A673 (cell line): ENCODE data around the gene NDOR1. TPM values are rescaled to one million over a fixed set of nuclear protein-coding genes. Genes with fewer than 3 reads are reported as not detected.

ENCODE experiments used
- BruUV-seq: library from RNA; stranded (reverse); fragments of 400-500 nt; replicated peaks from 2 replicates; lab custom pipeline; 2021; lab: Mats Ljungman, UMichigan
- CTCF ChIA-PET: fragments of 300-600 bp; sonication (Branson Sonifier 250); formaldehyde crosslinking; loops from one replicate; lab custom pipeline; 2022; ENCODE audit warnings: antibody characterized with exemption; lab: Charles Lee
- POLR2A ChIA-PET: fragments of 300-600 bp; sonication (Branson Sonifier 250); formaldehyde crosslinking; loops from one replicate; lab custom pipeline; 2022; ENCODE audit warnings: antibody characterized with exemption; ENCODE audit not compliant: low non-redundant PET; lab: Charles Lee
- DNase-seq: peaks from one replicate; pipeline ENCODE4 v3.0.0-alpha.2; 2015; ENCODE audit warnings: low spot score
- H3K27ac ChIP-seq: fragments of 200-600 bp; sonication (generic); 2 replicates; pipeline ENCODE4 v1.5.1; 2016; ENCODE audit warnings: mixed run types, low read depth, mild to moderate bottlenecking, mixed read lengths, antibody characterized with exemption, low read length; ENCODE audit not compliant: poor library complexity, severe bottlenecking
- H3K27me3 ChIP-seq: fragments of 200-600 bp; sonication (generic); replicated peaks from 2 replicates; pipeline ENCODE4 v1.6.1; 2017; ENCODE audit warnings: mixed run types, low read depth, mild to moderate bottlenecking, mixed read lengths, antibody characterized with exemption, low read length; ENCODE audit not compliant: insufficient read depth, poor library complexity
- H3K36me3 ChIP-seq: fragments of 200-600 bp; sonication (generic); 2 replicates; pipeline ENCODE4 v1.6.1; 2016; ENCODE audit warnings: mixed run types, mild to moderate bottlenecking, mixed read lengths, antibody characterized with exemption, low read length; ENCODE audit not compliant: insufficient read depth, poor library complexity, severe bottlenecking
- H3K4me1 ChIP-seq: fragments of 200-600 bp; sonication (generic); 2 replicates; pipeline ENCODE4 v1.6.1; 2017; ENCODE audit warnings: mixed run types, mild to moderate bottlenecking, mixed read lengths, antibody characterized with exemption, low read length; ENCODE audit not compliant: insufficient read depth, poor library complexity, severe bottlenecking
- H3K4me3 ChIP-seq: fragments of 200-600 bp; sonication (generic); 2 replicates; pipeline ENCODE4 v1.5.1; 2016; ENCODE audit warnings: low read depth, mixed run types, mild to moderate bottlenecking, mixed read lengths, low read length; ENCODE audit not compliant: poor library complexity, severe bottlenecking
- H3K9me3 ChIP-seq: fragments of 200-600 bp; sonication (generic); 2 replicates; pipeline ENCODE4 v1.6.1; 2016; ENCODE audit warnings: mixed run types, low read depth, mild to moderate bottlenecking, mixed read lengths, antibody characterized with exemption, low read length; ENCODE audit not compliant: poor library complexity, severe bottlenecking
- CTCF ChIP-seq: fragments of 300-800, 200-600 bp; sonication (generic); conservative IDR thresholded peaks from 2 replicates; pipeline ENCODE4 v1.5.1; 2017; ENCODE audit warnings: low read depth, mild to moderate bottlenecking, antibody characterized with exemption, low read length, moderate library complexity, mixed read lengths
- EZH2 ChIP-seq: fragments of 200-600 bp; sonication (generic); IDR thresholded peaks from 2 replicates; pipeline ENCODE4 v1.6.1; 2017; ENCODE audit warnings: borderline replicate concordance, low read depth, mild to moderate bottlenecking, mixed read lengths, antibody characterized with exemption, low read length; ENCODE audit not compliant: poor library complexity, severe bottlenecking
- intact Hi-C: fragments of 100-400 bp; cut with micrococcal nuclease; formaldehyde crosslinking; loops from one replicate; pipeline ENCODE4 v1.10.0; 2022; ENCODE audit not compliant: unreplicated experiment
- total RNA-seq: library from RNA; stranded (reverse); gene quantifications from 2 replicates; pipeline ENCODE4 v1.2.3, GENCODE V29; 2021

The NDOR1 gene
- total RNA-seq, 1 experiment from 2014 or later: 40.2 TPM

- no TSS peak for BruUV-seq
- ChIA-PET CTCF (interaction anchor here (1.0 to 1.8 kb wide), 4 partner anchors 9 to 181 kb away, joined by 3 to 10 read pairs (median 6); partner anchors contain the start of gene NPDC1), POLR2A (interaction anchor here (1.4 kb wide), 1 partner anchor 12 kb away, joined by 3 read pairs; no protein-coding TSS in a partner anchor)
- Histone ChIP-seq H3K27me3 (no peaks in the 10 kb centered on the region), H3K9me3 (no peaks in the 10 kb centered on the region), H3K4me1 (peaks cover 2% of the 10 kb centered on the region), H3K36me3 (no peaks in the 10 kb centered on the region), H3K4me3 (no peak overlapping the region), H3K27ac (no peak overlapping the region)
- no peak for TF ChIP-seq EZH2
- intact Hi-C loops: loop anchor here (1.0 kb wide), 1 partner anchor 110 kb away; no protein-coding TSS in a partner anchor
- no peak for DNase-seq
These were observed 22.5 kb downstream of the NDOR1 start for GRCh38 chr9:137227853-137228505.

GRCh38 chr9:137228506-137228967 lies 23.0 kb downstream of the NDOR1 start:
- Histone ChIP-seq H3K4me1 (no peaks in the 10 kb centered on the region), H3K4me3 (no peak overlapping the region), H3K27ac (no peak overlapping the region), H3K36me3 (no peaks in the 10 kb centered on the region), H3K27me3 (no peaks in the 10 kb centered on the region), H3K9me3 (no peaks in the 10 kb centered on the region)
- ChIA-PET CTCF (no interaction called here), POLR2A (no interaction called here)
- intact Hi-C loops: no loop called here
- BruUV-seq: no TSS peak
- TF ChIP-seq CTCF: no peak
- TF ChIP-seq EZH2: no peak
- DNase-seq: no peak

- POLR2A ChIA-PET: no interaction called here
These were observed 23.7 kb downstream of the NDOR1 start for GRCh38 chr9:137228968-137229896.

More at GRCh38 chr9:137228968-137229896, 23.7 kb downstream of the NDOR1 start:
- no peak for DNase-seq
- no peak overlapping the region for H3K27ac ChIP-seq
- CTCF ChIA-PET: interaction anchor here (0.9 kb wide), 1 partner anchor 194 kb away, joined by 3 read pairs; no protein-coding TSS in a partner anchor
- BruUV-seq: no TSS peak
- H3K4me3 ChIP-seq: no peak overlapping the region
- no peaks in the 10 kb centered on the region for H3K4me1 ChIP-seq
- no peaks in the 10 kb centered on the region for H3K27me3 ChIP-seq
- no peak for TF ChIP-seq CTCF
- no peaks in the 10 kb centered on the region for H3K9me3 ChIP-seq
- no peaks in the 10 kb centered on the region for H3K36me3 ChIP-seq
- intact Hi-C loops: no loop called here
